SHP77 treated with DMSO at 0.1 percent for 48 hours (cell line): ENCODE measurements around the gene ZNF638.

Experiments
- DNase-seq: peaks from one replicate; lab custom pipeline; 2025; lab: John Stamatoyannopoulos, UW

The ZNF638 gene

DNA sequence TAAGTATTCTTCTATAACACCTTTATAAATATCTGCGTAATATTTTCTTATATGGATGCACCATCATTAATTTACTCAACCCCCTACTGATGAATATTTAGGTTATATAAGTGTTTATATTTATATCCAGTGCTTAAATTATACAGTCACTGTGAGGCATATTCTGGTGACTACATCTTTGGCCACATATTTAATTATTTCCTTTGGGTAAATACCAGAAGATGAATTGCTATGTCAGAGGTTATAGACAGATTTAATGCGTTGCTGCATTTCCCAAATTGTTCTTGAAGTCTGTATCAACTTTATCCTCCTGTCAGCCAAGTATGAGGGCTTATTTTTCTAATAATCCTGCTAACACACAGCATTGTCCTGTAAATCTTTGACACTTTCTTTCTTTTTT lies 140.4 kb downstream of the ZNF638 start:
- no peak for DNase-seq

DNA sequence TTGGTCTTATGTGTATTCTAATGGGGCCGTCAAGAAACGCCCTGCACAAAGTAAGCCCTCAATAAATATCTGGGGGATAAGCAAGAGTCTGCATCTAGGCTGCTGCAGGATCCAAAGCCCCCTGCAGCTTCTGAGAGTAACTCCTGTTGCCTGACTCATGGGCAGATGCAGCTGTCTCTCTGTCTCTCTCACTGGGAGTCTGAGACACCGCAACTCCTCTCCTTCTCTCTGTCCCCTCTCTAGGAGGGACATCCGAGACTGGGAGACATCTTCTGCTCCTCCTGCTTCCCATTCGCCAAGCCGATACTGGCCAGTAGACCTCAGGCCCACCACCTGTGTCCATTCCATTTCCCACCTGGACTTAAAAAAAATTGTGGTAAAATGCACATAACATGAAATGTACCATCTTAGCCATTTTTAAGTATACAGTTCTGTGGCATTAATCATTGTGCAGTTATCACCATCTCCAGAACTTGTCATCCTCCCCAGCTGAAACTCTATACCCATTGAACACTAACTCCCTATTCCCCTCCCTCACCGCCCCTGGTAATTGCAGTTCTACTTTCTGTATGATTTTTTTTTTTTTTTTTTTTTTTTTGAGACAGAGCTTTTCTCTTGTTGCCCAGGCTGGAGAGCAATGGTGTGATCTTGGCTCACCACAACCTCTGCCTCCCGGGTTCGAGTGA lies 141.9 kb downstream of the ZNF638 start:
- DNase-seq = no peak

DNA sequence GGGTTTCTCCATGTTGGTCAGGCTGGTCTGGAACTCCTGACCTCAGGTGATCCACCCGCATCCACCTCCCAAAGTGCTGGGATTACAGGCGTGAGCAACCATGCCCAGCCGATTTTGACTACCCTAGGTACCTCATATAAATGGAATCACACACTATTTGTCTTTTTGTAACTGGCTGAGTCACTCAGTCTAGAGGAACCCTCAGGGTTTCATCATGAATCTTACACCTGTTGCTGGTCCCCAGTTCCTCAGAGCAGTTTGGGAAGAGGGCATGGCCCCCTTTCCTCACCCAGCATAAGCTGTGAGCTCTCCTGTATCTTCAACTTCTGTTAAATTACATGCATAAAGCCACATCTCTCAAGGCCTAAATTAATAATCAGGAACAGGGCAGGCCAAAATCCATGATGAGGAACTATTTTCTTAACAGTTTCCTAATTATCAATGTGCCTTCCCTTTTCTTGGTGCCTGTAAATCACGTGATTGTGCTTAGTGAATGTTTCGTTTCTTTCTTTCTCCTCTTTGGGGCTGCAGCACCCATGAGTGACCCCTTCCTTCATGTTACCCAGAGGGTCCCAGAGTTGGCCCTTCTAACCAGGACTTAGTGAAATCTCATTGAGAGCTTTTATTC lies 142.6 kb downstream of the ZNF638 start:
- no peak for DNase-seq

DNA sequence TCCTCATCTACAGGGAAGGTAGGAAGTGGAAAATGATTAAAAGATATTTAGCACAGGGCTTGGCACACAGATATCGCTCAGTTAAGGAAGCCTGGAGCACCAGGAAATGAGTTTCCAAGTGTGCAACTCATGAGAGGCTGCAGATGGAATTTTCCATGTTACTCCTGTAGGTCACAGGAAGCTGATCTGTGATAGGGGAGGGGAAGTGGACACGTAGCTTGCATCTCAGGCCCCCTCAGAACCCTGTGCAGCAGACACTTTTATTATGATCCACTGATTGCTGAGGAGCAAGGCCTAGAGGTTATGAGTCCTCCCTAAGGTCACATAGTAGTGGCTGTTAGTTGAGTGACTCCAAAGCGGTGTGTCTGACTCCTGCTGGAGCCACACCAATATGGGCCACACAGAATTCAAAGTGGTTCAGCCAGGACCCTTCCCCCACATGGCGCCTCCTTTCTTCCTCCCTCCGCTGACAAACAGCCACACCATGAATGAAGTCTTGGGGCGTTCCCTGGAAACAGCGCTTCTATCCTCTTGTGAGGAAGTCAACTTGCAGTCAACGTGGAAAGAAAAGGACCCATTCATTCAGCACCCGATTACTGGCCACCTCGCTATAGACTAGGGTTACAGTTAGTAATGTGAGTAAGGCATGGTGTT lies 143.3 kb downstream of the ZNF638 start:
- no peak for DNase-seq

DNA sequence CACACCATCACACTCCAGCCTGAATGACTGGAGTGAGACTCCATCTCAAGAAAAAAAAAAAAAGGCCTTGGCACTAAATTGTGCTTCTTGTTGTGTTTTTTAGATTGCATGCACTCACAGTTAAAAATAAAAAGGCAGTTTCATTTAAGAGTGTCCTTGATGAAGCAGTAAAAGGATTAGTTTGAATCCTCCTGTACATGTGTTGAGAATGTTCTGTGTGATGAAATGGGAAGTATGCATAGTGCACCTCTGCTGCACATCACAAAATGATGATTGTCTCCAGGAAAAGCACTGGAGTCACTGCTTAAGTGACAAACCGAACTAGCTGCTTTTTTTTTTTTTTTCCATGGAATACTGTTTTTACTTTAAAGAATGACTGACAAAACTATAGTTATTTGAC lies 144.9 kb downstream of the ZNF638 start:
- no peak for DNase-seq

DNA sequence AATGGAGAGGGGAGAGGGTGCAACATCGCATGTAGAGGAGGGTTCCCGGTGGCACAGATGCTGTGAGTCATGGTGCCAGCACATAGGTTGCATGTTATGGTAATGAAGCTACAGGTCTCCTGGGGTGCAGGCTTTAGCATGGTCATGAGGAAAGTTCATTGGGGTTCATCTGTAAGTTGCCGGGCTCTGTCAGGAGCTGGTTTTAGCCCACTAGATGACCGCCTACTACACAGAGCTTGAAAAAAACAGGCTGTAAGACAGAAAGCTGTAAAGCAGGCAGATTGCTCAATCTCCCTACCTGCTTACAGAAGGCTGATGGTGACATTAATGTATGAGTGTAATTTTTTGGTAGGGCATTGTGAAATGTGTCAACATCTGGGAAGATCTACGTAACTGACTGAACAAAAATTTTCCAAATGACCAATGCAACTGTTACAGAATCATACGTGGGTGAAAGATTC lies 145.7 kb downstream of the ZNF638 start:
- DNase-seq = no peak

DNA sequence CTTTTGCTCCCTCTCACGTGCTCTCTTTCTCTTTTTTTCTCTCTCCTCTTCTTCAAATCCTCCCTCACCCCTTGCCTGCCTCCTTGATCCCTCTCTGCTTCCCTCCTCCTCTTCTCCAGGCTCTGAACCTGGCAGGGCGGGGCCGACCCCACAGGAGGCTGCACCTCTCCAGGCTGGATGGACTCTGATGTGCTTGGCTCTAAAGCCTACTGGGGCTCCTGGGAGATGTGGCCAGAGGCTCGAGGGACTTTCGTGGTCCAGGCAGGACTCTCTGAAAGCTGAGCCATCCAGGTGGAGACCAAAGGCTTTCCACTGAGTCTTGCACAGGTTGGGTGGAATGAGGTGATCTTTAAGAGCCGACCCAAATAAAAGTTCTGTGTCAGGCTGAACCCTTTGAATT lies 147.2 kb downstream of the ZNF638 start:
- no peak for DNase-seq

DNA sequence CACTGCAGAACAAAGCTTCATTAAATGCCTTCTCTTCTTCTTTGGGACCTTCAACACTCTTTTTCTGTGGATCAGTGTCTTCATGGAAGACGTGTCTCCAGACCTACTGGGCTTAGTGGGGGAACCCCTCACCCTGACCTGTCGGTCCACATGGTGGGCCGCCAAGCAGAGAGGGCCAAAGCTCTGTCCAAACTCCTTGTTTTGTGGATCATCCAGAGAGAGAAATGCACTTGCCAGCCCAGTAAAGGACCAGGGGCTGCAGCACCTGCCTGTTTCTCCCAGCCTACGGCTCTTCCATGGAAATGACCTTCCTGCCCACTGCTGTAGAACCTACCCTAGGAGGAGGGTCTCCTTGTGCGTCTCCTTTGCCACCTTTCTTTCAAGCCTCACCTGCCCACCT lies 147.7 kb downstream of the ZNF638 start:
- no peak for DNase-seq

DNA sequence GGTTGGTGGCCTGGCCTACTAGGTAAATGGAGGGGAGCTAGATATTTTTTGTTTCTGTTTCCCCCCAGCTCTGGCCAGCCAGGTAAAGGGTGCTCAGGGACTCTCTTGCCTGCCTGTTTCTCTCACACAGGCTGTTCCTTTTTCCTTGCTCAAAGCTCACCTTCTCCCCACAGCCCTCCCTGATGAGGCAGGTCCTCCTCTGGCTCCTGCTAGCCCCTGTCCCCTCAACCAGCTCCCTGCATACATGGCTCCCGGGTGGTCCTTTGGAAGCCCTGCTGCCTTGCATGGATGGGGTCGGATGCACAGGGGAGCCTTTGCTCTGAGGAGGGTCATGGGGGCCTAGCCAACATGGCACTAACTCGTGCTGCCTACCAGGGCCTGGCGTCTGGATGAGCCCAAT lies 149.5 kb downstream of the ZNF638 start:
- DNase-seq = no peak

DNA sequence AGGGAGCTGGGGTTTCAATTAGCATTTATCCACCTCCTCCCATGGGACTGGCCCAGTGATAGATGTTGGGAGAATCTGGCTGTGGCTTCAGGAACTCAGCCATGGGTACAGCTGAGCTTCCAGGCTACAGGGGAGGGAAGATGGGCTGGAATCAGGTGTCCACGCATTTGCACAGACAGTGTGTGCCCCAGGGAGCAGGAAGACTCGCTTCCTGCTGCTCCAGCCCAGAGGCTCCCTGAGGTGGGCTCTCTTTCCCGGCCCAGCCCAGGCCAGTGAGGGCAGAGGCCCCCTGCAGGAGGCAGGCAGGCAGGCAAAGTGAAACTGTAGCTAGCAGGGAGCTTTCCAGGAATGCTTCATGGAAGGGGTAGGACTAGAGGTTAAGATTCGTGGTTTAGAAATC lies 150.5 kb downstream of the ZNF638 start:
- no peak for DNase-seq

DNA sequence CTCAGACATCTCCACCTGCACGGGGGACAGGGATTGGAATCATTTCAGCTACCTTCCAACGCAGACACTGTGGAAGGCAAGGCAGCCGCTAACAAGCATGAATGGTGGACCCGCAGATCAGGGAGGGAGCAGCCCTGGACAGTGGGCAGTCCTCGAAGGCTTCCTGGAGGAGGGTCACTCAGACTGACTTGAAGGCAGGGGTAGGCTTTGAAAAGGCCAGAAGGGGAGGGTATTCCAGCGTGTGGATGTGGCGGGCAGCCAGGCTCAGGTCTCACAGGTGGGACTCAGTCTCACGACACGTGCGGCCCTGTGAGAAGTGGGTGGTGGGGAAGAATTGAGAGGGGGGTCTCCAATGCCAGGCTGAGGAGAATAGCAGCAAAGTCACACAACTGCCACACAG lies 151.7 kb downstream of the ZNF638 start:
- no peak for DNase-seq

DNA sequence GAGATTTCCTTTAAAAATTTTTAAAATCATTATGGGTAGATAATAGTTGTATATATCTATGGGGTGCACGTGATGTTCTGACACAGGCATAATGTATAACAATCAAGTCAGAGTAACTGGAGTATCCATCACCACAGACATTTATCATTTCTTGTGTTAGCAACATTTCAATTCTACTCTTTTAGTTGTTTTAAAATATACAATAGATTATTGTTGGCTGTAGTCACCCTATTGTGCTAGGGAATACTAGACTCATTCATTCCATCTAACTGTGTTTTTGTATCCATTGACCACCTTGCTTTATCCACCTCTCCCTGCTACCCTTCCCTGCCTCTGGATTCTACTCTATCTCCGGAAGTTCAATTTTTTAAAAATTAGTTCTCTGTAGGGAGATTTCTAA lies 152.8 kb downstream of the ZNF638 start:
- no peak for DNase-seq
